GM18520 (cell line): ENCODE data around the gene TTC39B.

Source experiments
- ATAC-seq: cut with Tn5 transposase; IDR thresholded peaks from one replicate; pipeline ENCODE4 v1.9.1; 2021; ENCODE audit not compliant: unreplicated experiment

TTC39B gene

GRCh38 chr9:15304632-15305031 lies 2.4 kb downstream of the TTC39B start:
- ATAC-seq = peak; percentile 23

DNA sequence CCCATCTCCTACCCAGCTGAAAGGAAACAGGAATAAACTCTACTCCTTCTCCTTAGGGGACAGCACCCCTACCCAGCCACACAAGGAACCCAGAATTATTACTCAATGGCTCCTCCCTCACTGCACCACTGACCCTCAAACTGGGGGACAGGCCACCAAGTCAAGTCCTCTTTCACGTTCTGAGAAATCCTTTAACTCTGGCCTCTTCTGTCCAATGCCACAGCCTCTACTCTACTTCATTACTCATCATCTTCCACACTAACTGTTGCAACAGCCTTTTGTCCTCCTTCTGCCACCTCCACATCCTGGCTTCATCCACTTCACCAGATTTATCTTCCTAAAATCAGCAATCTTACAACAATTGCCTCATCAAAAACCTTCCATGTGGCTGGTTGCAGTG lies 6.8 kb downstream of the TTC39B start:
- no peak for ATAC-seq

DNA sequence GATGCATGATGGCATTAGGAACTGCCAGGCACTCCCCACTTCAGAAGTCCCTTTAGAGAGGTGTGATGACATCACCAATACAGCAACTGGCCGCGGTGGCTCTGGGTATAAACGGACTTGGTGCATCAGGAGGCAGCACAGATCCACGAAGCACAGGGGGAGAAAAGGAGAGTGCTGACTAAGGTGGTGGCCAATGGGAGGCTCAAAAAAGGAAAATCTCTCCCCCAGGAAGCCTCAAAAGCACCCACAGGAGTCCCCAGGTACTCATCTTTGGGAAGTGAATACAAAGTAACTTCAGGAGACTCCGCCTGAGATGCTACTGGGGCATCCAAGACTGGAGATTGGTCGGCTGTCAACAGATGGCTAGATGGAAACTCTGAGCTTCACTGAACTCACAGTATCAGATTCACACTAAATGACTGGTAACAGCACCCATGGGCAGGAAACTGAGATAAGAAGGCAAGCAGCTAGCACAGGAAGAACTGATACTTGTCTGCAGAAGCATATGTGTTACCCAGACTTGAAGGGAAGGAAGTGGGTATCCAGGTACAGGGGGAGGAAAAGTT lies 7.6 kb downstream of the TTC39B start:
- ATAC-seq = peak; percentile 73

DNA sequence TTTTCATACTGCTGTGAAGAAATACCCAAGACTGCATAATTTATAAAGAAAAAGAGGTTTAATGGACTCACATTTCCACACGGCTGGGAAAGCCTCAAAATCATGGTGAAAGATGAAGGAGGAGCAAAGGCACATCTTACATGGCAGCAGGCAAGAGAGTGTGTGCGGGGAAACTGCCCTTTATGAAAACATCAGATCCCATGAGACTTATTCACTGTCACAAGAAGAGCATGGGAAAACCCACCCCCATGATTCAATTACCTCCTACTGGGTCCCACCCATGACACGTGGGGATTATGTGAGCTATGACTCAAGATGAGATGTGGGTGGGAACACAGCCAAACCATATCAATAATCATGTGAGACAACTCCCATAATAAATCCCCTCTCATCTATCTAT lies 8.7 kb downstream of the TTC39B start:
- ATAC-seq = no peak

GRCh38 chr9:15295761-15296405 lies 11.1 kb downstream of the TTC39B start:
- ATAC-seq = no peak

- no peak for ATAC-seq
These were observed 12.4 kb downstream of the TTC39B start for GRCh38 chr9:15294604-15295003.

DNA sequence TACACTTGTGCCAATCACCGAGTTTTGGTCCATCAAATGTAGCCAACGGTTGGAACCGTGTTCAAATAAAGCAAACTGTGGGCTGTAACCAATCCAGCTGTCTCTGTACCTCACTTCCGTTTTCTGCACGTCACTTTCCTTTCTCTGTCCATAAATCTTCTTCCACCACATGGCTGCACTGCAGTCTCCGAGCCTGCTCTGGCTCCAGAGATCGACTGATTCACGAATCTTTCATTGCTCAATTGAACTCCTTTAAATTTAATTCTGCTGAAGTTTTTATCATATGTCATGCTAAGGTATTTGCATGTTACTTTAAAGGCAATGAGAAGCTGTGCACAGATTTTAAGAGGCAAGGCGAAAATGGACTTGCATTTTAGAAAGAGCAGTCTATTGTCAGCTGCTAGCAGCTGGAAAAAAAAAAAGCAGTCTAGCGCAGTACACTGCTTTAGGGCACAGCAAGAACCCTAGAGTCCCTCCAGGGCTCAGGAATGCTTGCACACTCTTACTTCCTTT lies 13.2 kb downstream of the TTC39B start:
- no peak for ATAC-seq

DNA sequence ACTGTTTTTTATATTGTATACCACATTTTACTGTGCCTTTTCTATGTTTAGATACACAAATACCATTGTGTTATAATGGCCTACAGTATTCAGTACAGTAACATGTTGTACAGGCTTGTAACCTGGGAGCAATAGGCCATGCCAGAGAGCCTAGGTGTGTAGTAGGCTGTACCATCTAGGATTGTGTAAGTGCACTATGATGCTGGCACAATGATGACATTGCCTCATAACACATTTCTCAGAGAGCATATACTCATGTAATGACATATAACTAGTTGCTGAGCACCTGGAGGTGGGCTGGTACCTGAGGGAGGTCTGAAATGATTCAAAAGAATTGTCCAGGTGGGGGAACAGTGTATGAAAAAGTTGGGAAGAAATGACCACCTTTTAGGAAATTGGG lies 13.9 kb downstream of the TTC39B start:
- no peak for ATAC-seq

- ATAC-seq = no peak
These were observed 17.4 kb downstream of the TTC39B start for GRCh38 chr9:15289603-15290002.

DNA sequence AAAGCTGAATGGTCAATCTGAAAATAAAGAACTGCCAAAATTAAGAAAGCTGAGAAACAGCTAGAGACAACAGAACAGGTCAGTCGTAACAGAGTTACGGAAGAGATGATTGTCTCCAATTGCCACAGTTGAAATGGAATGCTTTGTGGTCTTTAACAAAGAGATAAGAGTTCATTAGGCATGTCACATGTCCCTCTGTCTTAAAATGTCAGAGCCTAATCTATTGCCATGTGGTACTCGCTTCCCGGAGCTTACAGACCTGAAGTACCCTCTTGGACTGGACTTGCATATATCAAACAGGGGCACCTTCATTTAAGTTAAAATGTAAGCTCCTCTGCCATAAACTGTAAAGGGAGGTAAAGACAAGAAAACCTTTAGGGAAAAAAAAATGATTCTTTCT lies 19.7 kb downstream of the TTC39B start:
- no peak for ATAC-seq

DNA sequence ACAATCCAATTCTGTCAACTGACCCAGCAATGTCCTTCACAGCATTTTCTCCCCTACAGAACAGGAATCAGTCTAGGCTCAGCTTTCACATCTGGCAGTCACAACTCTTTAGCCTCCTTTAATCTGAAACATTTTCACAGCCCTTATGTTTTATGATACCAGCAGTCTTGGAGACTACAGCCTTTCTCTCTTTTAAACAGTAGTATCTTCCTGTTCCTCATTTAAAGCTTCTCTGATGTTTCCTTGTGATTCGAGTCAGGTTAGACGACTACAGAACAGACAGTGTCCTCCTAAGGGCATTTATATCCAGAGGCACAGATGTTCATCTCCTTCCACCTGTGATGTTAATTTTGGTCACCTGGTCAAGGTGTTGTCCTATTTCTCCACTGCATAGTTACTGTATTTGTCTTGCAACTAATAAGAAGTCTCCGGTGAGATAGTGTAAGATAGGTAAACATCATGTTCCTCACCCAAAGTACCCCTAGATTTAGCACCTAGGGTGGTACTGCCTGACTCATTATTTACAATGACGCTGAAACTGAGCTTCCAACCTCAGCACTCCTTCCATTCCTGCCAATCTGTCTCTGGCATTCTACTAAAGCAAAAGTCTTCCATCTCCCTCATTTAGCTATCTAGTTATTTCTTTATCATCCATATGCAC lies 20.7 kb downstream of the TTC39B start:
- no peak for ATAC-seq

DNA sequence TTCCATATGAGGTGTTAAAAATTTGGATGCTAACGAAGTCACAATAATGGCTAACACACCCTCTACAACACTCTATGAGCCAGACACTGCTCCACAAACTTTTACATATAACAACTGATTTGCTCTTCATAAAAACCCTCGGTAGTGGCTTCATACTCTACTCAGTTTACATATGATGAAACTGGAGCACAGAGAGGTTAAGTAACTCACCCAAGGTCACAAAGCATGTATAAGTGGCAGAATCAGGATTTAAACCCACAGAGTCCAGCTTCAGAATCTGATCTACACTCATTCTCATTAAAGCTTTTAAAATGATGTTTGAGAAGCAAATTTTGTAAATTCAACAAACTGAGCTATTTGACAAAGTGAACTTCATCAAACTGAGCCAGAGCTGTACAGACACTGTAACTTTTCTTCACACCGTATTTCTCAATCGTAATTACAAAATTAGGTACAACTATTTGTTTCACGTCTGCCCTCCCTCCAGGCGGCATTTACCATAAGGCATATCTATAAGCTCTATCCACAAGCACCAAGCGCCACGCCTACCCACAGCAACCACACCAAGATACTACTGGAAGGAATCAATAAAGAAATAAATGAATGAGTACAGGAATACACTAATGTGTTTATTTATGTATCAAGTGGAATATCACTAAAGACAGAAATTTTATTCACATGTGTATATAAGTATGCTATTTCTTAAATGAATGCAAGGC lies 24.3 kb downstream of the TTC39B start:
- ATAC-seq = no peak

DNA sequence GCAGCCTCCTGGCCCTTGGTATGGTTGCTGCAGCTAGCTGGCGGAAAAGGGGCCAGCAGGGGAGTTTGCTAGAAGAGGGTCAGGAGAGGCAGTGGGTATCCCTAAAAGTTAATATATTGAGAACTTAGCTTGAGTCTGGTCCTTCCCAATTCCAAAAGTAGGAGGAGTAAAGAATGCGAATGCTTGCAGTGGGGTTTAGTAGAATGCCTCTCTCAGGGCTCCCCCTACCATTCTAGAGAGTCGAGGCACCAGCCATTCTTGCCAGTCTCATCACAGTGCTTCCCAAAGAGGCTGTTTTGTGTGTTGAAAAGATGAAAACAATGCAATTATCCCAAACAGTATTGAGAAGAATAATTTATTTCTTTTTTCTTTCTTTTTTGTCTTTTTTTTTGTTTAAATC lies 26.4 kb downstream of the TTC39B start:
- ATAC-seq = no peak

DNA sequence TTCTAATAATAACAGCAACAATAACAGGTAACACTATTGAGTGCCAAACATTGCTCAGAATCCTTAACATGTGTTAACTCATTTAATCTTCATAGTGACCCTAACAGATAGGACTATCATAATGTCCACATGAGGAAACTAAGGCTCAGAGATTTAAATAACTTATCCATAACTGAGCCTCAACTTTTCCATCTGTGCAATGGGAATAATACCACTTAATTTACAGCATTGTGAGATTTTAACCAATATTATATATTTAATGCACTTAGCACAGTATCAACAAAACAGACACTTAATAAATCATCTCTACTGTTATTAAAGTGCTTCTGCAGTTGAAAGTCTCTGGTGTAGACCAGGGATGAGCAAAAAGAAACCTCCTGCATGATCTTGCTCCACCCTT lies 28.2 kb downstream of the TTC39B start:
- no peak for ATAC-seq

DNA sequence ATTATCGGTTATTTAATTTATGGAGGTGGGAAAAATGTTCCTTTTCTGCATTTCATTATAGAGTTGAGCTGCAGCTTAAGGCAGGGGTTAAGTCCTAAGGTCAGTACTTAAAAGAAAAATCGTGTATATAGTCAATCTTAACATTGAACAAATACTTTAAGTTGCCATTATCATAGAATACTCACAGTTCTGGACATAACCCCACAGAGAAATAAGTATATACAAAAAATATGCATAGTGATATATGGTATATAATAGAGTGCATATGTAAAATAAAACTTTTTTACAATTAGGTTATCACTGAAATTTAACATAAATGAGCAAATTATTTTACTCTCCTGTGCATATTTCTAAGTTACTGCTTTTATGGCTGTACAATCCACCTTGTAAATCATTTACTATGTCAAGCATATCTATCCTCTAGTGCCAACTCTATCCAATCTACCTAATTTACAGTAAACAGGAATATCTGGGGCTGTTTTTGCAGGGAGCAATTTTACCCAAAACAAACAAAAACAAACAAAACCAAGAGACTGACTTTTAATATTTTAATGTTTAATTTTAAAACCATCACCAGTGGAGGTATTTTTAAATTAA lies 28.8 kb downstream of the TTC39B start:
- ATAC-seq = no peak

GRCh38 chr9:15277400-15278090 lies 29.5 kb downstream of the TTC39B start:
- peak; percentile 43 for ATAC-seq

DNA sequence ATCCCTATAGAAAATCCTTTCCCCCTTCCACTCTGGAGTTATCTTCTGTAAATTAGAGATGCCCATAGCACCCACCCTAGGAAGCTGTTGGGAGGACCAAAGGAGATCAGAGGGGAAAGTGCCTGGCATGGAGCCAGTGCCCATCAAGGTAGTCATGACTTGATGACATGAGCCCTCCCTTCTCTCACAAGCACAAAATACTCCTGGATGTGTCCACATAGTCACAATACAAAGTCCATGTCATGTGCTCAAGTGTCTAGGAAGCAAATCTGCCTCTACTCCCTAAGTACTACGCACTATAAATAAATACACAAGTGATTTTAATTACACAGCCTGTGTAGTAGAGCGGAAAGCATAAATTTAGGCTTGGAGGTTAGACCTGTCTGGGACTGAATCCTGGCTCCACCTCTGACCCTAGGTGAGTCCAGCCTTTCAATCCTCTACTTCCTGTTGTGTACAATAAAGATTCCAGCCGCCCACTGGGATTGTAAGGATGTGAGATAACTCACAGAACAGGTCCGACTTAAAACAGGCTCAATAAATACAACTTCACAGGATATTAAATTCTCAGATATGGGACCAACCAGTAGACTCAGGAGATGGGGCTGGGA lies 30.6 kb downstream of the TTC39B start:
- ATAC-seq = no peak

DNA sequence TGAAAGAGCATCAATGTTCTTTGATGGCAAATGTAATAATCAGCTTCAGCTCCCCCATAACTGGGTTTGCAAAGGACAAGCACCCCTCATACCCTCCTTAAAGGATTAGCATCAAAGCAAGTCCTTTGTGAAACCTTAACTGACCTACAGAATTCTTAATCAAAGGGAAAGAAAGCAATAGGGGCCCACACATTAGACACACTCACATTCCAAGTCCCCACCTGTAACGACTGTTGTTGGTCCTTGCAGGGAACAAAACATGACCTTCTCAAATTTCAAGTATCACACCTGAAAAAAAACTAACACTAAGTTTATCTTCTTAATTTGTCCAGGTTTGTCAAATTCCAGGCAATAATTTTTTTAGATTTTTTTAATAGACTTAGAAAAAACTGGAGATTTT lies 32.6 kb downstream of the TTC39B start:
- ATAC-seq = no peak

- ATAC-seq = no peak
These were observed 34.6 kb downstream of the TTC39B start for GRCh38 chr9:15272377-15272928.

GRCh38 chr9:15271403-15271802 lies 35.6 kb downstream of the TTC39B start:
- ATAC-seq = no peak
